Measurements from ENCODE around the gene SLC25A34.

- TF ChIP-seq POLR2A (IDR thresholded peaks at IDR 0.05): no peak
- TF ChIP-seq, protein P1, sequence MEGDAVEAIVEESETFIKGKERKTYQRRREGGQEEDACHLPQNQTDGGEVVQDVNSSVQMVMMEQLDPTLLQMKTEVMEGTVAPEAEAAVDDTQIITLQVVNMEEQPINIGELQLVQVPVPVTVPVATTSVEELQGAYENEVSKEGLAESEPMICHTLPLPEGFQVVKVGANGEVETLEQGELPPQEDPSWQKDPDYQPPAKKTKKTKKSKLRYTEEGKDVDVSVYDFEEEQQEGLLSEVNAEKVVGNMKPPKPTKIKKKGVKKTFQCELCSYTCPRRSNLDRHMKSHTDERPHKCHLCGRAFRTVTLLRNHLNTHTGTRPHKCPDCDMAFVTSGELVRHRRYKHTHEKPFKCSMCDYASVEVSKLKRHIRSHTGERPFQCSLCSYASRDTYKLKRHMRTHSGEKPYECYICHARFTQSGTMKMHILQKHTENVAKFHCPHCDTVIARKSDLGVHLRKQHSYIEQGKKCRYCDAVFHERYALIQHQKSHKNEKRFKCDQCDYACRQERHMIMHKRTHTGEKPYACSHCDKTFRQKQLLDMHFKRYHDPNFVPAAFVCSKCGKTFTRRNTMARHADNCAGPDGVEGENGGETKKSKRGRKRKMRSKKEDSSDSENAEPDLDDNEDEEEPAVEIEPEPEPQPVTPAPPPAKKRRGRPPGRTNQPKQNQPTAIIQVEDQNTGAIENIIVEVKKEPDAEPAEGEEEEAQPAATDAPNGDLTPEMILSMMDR (IDR thresholded peaks at IDR 0.05): no peak
Observed at GRCh38 chr1:15738416-15739113, 2.5 kb downstream of the SLC25A34 start.
